Adrenal gland (tissue), 12 donors: ENCODE measurements around the gene CALD1. TPM values are rescaled to one million over a fixed set of nuclear protein-coding genes. Genes with fewer than 3 reads are reported as not detected.

Source experiments
- DNase-seq, 7 donors: peaks; one replicate each; pipeline ENCODE4 v3.0.0-alpha.2; 2019 to 2020
- H3K27ac ChIP-seq, 5 donors: fragments of 200-600 bp; sonication (generic) in 4 of 5; 1 replicate in 3 of 5; 2 replicates in 2 of 5; pipeline versions ENCODE4 v1.5.1 to v1.8.0; 2016 to 2020; ENCODE audit warnings: mild to moderate bottlenecking in 1 of 5
- H3K27me3 ChIP-seq: fragments of 200-600 bp; 2 replicates; pipeline ENCODE4 v1.8.0; 2021
- H3K36me3 ChIP-seq, 2 donors: fragments of 200-600 bp; replicated peaks in 1 of 2; 1 replicate in 1 of 2; 2 replicates in 1 of 2; pipeline versions ENCODE4 v1.5.1 to v1.8.0; 2018 to 2022
- H3K4me1 ChIP-seq, 2 donors: fragments of 200-600 bp; replicated peaks in 1 of 2; 1 replicate in 1 of 2; 2 replicates in 1 of 2; pipeline versions ENCODE4 v1.5.1 to v1.8.0; 2018 to 2021
- H3K4me3 ChIP-seq, 4 donors: fragments of 200-600 bp; sonication (generic) in 3 of 4; one replicate each; pipeline ENCODE4 v1.5.1; 2016 to 2018
- H3K9me3 ChIP-seq, 3 donors: fragments of 200-600 bp; sonication (generic) in 1 of 3; replicated peaks in 1 of 3; 1 replicate in 2 of 3; 2 replicates in 1 of 3; pipeline versions ENCODE4 v1.5.1 to v1.8.0; 2016 to 2021
- POLR2A ChIP-seq, 2 donors: fragments of 450-650 bp; IDR thresholded peaks; one replicate each; pipeline ENCODE4 v1.6.1; 2017; ENCODE audit warnings: antibody characterized with exemption in 2 of 2, mild to moderate bottlenecking in 2 of 2, moderate library complexity in 1 of 2
- WGBS, 4 donors: extraction: QIAGEN DNeasy Blood & Tissue Kit in 2 of 4; methylation state at CpG; one replicate each; pipeline versions ENCODE4 v1.1.5 to v1.1.7; 2013 to 2017; 5-methylcytosine and 5-hydroxymethylcytosine counted together
- intact Hi-C, 2 donors: fragments of 100-400 bp; cut with DNase I; formaldehyde crosslinking; loops; one replicate each; pipeline versions ENCODE4 v1.14.1 to v1.15.0; 2022 to 2023
- polyA plus RNA-seq, 3 donors: library from polyadenylated mRNA; stranded (reverse); fragments of 200-250 nt in 2 of 3; fragments of 350-450 nt in 1 of 3; fragmentation: Illumina TruSeq in 1 of 3; extraction: RNeasy Lipid Tissue Mini Kit (QIAGEN cat#74804) in 1 of 3; gene quantifications; one replicate each; pipeline ENCODE4 v1.2.3, GENCODE V29; 2013 to 2014
- total RNA-seq, 9 donors: library from RNA; depleted of rRNA in 4 of 9; stranded (reverse); fragments of >200 nt in 4 of 9; fragments of 120-200 nt in 1 of 9; fragmentation: NEBNext Ultra II Directional in 1 of 9; extraction: Animal tissue kit (Norgen Biotek cat#: 25700) in 1 of 9; gene quantifications; one replicate each; pipeline versions ENCODE4 v1.1.0 to v1.2.4, GENCODE V29; 2013 to 2023
- TF ChIP-seq, protein P1 (sequence below), 6 experiments: fragments of 450-650 bp in 4 of 6; fragments of 200-600 bp in 2 of 6; sonication (generic) in 1 of 6; IDR thresholded peaks; 1 replicate in 5 of 6; 2 replicates in 1 of 6; pipeline versions ENCODE4 v1.5.1 to v1.8.0; 2016 to 2021; ENCODE audit warnings: antibody characterized with exemption in 6 of 6, mild to moderate bottlenecking in 2 of 6, moderate library complexity in 1 of 6
- donor health status: healthy with polysubstance abuse.
- donor health status: Bipolar disorder and iron deficiency.
- donor health status: DM: yes; HTN: yes; CAD: no.
- donor health status: DM: no; HTN: no; CAD: no.
- donor health status: DM: no; HTN: no; CAD: no.
- donor health status: DM: yes; HTN: yes; CAD: no.

The CALD1 gene
- total and polyA plus RNA-seq, 12 donors, result 67.5 to 258 (median 199) TPM

GRCh38 chr7:134985894-134986362 lies 206.5 kb downstream of the CALD1 start:
- no peaks in the 10 kb centered on the region for H3K36me3 ChIP-seq
- TF ChIP-seq, protein P1, sequence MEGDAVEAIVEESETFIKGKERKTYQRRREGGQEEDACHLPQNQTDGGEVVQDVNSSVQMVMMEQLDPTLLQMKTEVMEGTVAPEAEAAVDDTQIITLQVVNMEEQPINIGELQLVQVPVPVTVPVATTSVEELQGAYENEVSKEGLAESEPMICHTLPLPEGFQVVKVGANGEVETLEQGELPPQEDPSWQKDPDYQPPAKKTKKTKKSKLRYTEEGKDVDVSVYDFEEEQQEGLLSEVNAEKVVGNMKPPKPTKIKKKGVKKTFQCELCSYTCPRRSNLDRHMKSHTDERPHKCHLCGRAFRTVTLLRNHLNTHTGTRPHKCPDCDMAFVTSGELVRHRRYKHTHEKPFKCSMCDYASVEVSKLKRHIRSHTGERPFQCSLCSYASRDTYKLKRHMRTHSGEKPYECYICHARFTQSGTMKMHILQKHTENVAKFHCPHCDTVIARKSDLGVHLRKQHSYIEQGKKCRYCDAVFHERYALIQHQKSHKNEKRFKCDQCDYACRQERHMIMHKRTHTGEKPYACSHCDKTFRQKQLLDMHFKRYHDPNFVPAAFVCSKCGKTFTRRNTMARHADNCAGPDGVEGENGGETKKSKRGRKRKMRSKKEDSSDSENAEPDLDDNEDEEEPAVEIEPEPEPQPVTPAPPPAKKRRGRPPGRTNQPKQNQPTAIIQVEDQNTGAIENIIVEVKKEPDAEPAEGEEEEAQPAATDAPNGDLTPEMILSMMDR (IDR thresholded peaks at IDR 0.05), result no peak
- TF ChIP-seq POLR2A (IDR thresholded peaks at IDR 0.05), result no peak
- intact Hi-C loops, result loop anchor here in 1 of 2 donors (10.0 kb wide), 1 partner anchor 179 kb away; no protein-coding TSS in a partner anchor
- H3K4me3 ChIP-seq, result peak overlapping the region in 3 of 4 donors; percentile 31 to 78 (median 60)
- 48 to 52% (median 49%) methylated on average over 8 of the region's 8 CpGs for WGBS, 4 donors
- no peaks in the 10 kb centered on the region for H3K27me3 ChIP-seq
- H3K4me1 ChIP-seq, result peaks cover 0 to 16% of the 10 kb centered on the region in 2 donors
- no peak for DNase-seq
- H3K27ac ChIP-seq, result peak overlapping the region in 4 of 5 donors; percentile 73 to 90 (median 84)
- H3K9me3 ChIP-seq, result no peaks in the 10 kb centered on the region

DNA sequence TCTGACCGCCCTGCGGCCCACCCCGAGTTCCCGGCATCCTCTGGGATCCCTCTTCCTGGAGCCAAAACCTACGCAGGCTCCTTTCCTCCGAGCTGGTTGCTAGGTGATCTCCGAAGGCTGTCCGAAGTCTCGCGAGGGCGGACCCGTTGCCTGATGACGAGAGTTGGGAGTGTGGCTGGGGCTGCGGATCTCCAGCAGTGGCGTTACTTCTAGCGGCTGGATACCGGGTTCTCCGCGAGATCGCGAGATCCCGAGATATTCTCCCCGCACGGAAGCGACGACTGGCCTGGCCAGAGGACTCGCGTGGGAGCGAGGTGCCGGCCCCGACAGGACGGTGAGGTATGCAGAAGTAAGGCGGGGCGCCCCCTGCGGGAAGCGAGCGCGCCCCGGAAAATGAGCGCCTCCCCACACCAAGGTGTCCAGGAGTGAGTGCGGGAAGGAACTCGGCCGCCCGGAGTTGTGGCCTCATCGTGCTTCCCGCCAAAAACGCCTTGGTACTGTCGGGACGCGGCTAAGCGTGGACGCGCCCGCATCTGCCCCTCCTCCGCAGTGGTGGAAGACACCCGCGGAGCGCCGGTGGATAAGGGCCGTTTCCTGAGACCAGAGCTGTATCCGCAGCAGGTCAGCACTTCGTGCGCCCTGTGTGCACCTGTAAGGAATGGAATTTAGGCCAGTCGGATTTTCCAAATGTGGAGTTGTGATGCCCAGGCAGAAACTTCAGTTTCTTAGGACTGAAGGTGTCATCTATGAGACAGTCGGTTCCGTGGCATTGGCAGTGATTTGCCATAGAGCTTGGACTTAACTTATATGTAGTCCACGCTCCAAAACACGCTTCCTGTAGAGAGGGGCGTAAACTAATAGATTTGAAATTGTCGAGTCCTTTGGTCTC lies 207.2 kb downstream of the CALD1 start, which contains the start of gene AGBL3:
Gene AGBL3 (plus strand): TSS at position 146 of the 889 bp plus-strand sequence. CDS start 1,426 bp downstream, outside the sequence.
- no peaks in the 10 kb centered on the region for H3K9me3 ChIP-seq
- no peaks in the 10 kb centered on the region for H3K27me3 ChIP-seq
- DNase-seq, result peak; percentile 96 to 99 (median 97)
- peak within 1 kb of the TSS; percentile 31 to 78 (median 56) for H3K4me3 ChIP-seq
- WGBS, 4 donors, result 0% methylated on average over 13 to 70 of the region's 70 CpGs
- peaks cover 0 to 19% of the 10 kb centered on the region in 2 donors for H3K4me1 ChIP-seq
- H3K27ac ChIP-seq, result peak within 1 kb of the TSS; percentile 36 to 90 (median 78)
- intact Hi-C loops, result loop anchor here in 1 of 2 donors (10.0 kb wide), 1 partner anchor 178 kb away; no protein-coding TSS in a partner anchor
- H3K36me3 ChIP-seq, result no peaks in the 10 kb centered on the region
- peak in 1 of 2 donors; percentile 67 for TF ChIP-seq POLR2A (IDR thresholded peaks at IDR 0.05)
- TF ChIP-seq, protein P1 (IDR thresholded peaks at IDR 0.05), result peak; percentile 15 to 70 (median 58)

DNA sequence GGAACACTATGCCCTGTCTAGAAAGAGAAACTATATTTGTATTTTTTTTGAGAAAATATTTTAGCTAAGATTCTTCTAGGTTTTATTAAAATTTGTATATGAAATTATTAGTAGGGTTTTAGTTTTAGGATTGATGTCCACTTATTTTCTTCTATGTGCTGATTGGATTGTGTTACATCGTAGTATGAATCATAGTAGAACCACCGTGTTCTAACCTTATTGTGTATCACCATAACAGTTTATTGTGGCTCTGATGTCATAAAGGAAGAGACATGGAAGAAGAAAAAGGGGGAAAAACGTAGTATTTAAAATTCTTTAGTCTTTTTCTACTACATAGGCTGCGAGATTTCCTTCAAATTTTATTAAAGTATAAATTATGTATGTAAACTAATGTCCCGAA lies 208.7 kb downstream of the CALD1 start:
- H3K27ac ChIP-seq, result no peak overlapping the region
- DNase-seq, result no peak
- H3K36me3 ChIP-seq, result no peaks in the 10 kb centered on the region
- H3K4me1 ChIP-seq, result peaks cover 0 to 20% of the 10 kb centered on the region in 2 donors
- no peak for TF ChIP-seq POLR2A (IDR thresholded peaks at IDR 0.05)
- TF ChIP-seq, protein P1 (IDR thresholded peaks at IDR 0.05), result no peak
- WGBS, 4 donors, result 88 to 90% (median 89%) methylated on average over 5 of the region's 5 CpGs
- no peak overlapping the region for H3K4me3 ChIP-seq
- no peaks in the 10 kb centered on the region for H3K9me3 ChIP-seq
- no peaks in the 10 kb centered on the region for H3K27me3 ChIP-seq
- intact Hi-C loops, result loop anchor here in 1 of 2 donors (10.0 kb wide), 1 partner anchor 177 kb away; no protein-coding TSS in a partner anchor
